Hindlimb muscle (tissue), 1 donor: Measurements from ENCODE around the gene RBM14. TPM values are rescaled to one million over a fixed set of nuclear protein-coding genes. Genes with fewer than 3 reads are reported as not detected.
"Not testable (repeated sequence)": the region's sequence is repeated elsewhere in the genome, so short reads cannot be mapped to it uniquely, and the experiment has no call there.

Experiments used
- DNase-seq: peaks from one replicate; pipeline ENCODE4 v3.0.0-alpha.2; 2013
- polyA plus RNA-seq: library from polyadenylated mRNA; unstranded; fragments of 120-200 nt; gene quantifications from one replicate; pipeline ENCODE4 v1.2.1, GENCODE V29; 2013; ENCODE audit not compliant: insufficient read length

Gene RBM14
- polyA plus RNA-seq, 1 donor, result 51.5 TPM

DNA sequence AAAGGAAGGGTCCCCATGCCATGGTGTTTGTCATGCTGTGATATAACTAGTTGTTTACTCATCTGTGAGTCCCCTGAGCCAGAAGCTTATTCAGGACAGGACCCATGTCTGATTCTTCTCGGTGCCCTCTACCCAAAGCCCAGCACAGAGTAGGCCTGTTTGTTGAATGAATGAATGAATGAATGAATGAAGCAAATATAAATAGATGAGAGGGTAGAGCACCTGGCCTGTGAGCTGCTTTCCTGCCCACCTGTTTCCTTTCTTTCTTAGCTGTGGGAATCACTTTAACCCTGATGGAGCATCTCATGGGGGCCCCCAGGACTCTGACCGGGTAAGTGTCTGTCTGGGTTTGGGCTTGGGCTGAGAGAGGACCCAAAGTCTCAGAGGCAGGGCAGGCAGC, 16.2 kb upstream of the RBM14 start:
- DNase-seq, result no peak

DNA sequence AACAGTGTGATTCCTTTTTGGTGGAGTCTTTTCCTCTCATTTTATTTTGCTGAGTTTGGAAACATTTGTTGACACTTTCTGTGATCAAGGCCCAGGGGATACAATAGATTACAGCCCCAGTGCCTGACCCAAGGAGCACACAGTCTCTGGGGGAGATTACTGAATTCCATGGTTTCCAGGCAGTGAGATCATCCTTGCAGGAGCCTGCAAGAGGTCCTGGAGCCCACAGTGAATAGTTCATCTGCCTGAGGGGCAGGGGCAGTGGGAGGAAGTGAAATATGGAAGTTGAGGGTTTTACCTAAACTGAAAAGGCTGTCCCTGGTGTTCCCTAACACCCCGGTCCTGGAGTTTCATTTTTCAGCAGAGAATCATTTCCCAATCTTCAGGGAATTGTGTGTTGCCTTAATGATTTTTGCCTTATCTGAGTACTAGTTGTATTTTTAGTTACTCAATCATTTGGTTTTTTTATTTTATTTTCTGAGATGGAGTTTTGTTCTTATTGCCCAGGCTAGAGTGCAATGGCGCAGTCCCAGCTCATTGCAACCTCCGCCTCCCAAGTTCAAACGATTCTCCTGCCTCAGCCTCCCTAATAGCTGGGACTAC, 15.7 kb upstream of the RBM14 start:
- no peak for DNase-seq

DNA sequence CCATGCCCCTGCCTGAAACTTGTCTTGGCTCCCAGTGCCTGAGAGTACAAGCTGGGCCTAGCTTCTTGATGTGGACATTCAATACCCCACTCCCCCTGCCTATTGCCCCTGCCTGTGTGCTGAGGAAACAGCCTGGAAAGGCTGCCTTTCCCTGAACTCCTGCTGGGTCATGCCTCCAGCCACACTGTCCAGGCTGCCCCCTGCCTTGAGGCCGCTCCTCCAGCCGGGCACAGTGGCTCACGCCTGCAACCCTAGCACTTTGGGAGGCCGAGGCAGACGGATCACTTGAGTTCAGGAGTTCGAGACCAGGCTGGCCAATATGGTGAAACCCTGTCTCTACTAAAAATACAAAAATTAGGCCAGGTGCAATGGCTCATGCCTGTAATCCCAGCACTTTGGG, 13.4 kb upstream of the RBM14 start:
- no peak for DNase-seq

DNA sequence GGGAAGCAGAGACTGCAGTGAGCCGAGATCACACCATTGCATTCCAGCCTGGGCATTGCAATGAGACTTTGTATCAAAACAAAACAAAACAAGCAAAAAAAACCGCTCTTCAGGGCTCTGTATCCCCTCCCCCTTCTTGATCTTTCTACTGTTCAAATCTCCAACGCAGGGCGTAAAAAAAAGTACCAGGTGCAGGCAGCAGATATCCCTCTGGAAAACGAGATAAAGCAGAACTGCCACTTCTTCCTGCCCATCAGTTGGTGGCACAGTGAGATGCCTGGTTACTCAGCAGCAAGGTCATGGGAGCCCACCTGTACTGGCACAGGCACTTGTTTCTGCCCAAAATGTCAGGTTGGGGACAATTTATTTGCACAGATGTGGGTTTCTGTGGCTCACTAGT, 12.3 kb upstream of the RBM14 start:
- DNase-seq, result no peak

DNA sequence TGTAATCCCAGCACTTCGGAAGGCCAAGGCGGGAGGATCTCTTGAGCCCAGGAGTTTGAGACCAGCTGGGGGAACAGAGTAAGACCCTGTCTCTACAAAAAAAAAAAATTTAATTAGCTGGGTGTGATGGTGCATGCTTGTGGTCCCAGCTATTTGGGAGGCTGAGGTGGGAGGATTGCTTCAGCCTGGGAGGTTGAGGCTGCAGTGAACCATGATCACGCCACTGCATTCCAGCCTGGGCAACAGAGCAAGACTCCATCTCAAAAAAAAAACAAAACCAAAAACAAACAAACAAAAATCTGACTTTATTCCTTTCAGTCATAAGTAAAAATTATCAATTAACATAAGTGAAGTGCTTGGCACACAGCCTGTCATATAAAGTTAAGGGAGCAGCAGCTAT, 9.8 kb upstream of the RBM14 start:
- not testable (repeated sequence) for DNase-seq

DNA sequence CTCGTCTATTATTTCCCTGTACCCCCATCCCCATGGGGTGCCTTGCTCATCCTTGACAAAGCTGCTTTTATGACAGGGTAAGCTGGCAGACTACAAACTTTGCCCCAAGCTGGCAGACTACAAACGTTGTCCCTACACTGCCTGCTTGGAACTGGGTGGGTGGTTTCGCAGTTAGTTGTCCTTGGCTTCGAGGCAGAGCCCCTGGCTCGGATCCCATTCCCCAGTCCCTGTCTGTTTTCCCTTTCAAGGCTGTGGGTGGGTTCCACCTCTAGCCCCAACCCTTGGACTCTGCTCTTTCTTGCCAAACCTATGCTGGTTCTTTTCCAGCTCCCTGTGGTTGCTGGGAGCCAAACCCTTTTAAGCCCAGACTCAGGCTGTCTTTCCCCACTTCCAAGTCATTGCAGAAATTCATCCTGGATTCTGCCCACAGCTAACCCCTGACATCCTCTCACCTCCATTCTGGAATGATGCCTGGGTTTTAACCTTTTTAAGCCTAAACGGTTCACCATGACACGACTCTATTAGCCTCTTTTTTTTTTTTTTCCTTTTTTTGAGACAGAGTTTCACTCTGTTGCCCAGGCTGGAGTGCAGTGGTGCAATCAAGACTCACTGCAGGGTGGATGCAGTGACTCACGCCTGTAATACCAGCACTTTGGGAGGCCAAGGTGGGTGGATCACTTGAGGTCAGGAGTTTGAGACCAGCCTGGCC, 9.2 kb upstream of the RBM14 start:
- peak; percentile 64 for DNase-seq

DNA sequence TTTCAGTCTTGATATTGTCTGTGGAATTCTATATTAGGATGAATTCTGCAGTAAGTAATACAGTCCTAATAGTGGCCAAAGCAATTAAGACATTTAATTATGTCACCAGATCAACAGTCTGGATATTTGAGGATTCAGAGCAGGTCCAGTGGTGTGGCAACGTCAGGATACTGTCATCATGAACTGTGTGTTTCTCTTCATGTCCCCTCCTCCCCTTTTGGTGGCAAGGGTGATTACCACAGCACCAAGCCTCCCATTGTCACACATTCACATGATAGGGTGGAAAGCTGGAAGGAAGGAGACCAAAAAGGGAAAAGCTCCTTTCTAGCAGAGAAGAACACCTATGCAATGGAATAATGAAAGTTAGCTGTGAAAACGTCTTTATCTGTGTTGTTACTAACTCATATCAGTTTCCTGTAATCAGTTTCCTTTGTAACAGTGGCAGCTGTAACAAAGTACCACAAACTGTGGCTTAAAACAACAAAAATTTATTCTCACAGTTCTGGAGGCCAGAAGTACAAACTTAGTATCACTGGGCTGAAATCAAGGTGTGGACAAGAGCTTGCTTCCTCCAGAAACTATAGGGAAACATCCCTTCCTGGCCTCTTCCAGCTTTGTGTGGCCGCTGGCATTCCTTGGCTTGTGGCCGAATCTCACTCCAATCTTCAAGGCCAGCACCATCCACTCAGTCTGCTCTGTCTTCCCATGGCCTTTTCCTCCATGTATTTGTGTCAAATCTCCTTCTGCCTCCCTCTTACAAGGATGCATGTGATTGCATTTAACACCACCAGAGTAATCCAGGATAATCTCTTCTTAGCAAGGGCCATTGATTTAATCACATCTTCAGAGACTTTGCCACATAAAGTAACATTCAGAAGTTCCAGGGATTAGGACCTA, 6.5 kb upstream of the RBM14 start:
- DNase-seq, result no peak

DNA sequence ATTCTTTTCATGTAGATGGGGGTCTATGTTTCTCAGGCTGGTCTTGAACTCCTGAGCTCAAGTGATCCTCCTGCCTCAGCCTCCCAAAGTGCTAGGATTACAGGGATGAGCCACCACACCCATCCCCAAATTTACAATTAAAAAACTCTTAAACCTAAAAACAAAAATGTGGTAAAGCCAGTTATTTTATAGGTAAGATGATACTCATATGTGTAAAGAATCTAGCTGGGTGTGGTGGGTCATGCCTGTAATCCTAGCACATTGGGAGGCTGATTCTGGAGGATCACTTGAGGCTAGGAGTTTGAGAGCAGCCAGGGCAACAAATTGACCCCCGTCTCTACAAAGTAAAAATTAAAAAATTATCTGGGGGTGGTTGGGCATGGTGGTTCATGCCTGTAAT, 4.0 kb upstream of the RBM14 start:
- no peak for DNase-seq

DNA sequence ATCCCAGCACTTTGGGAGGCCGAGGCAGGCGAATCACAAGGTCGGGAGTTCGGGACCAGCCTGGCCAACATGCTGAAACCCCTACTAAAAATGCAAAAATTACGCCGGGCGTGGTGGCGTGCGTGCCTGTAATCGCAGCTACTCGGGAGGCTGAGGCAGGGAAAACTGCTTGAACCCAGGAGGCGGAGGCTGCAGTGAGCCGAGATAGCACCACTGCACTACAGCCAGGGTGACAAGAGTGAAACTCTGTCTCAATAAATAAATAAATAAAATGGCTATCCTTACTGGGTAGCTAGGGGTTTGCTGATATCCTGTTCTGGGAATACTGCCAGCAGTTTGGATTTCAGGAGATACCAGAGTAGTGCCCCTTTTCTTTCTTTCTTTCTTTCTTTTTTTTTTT, 2.4 kb upstream of the RBM14 start:
- DNase-seq, result no peak

DNA sequence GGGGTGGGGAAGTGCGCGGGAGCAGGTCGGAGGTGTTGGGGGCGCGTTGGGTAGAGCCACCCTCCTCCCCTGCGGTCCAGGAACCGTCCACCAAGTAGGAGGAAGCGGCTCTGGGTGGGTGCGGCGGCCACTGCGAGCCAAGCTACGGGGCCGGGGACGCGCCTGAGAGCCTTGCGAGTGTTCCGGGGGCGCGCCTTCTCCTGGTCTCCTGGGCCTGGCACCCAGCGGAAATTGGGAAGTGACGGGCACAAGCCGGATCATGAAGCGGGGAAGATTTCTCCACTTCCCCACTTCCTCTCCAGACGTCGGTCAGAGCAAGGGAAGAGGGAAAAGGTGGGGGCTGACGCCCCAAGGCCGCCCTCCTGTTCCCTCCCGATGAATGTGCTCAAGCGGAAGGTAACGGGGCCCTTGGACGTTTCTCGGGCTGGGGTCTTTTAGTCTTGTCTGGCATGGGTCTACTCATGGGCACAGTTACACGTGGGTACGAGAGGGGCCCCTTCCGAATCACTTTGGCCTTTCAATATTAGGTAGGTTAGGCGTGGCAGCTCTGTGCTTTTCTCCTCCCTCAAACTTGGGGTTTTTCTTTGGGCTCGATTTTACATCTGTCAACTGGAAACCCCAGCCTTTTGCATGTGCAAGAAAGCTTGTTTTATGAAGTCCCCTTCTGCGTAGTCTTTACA, 865 bp downstream of the RBM14 start:
- no peak for DNase-seq

DNA sequence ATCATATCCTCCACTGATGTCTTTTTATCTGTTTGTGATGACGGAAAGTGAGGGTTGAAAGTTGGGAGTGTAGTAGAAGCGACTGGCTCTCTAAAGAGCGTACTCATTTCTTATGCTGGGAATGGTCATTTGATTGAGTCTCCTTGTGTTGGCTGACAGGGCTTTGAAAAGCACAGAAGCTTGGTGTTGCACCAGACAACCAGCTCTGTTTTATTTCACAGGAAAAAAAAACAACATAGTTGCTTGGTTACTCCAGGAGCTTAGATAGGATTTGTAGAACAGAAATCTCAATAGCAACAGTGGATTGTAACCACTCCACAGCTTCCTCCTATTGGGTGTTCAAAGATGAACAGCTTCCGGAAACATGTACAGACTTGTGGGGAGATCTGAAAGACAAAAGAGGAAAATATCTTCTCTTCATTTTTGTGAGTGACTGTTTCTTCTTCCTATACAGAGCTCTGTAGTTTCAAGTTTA, 2.7 kb downstream of the RBM14 start:
- no peak for DNase-seq

DNA sequence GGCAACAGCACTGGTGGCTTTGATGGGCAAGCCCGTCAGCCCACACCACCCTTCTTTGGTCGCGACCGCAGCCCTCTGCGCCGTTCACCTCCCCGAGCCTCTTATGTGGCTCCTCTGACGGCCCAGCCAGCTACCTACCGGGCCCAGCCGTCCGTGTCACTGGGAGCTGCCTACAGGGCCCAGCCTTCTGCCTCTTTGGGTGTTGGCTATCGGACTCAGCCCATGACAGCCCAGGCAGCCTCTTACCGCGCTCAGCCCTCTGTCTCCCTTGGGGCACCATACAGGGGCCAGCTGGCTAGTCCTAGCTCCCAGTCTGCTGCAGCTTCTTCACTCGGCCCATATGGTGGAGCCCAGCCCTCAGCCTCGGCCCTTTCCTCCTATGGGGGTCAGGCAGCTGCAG, 8.0 kb downstream of the RBM14 start:
- no peak for DNase-seq

DNA sequence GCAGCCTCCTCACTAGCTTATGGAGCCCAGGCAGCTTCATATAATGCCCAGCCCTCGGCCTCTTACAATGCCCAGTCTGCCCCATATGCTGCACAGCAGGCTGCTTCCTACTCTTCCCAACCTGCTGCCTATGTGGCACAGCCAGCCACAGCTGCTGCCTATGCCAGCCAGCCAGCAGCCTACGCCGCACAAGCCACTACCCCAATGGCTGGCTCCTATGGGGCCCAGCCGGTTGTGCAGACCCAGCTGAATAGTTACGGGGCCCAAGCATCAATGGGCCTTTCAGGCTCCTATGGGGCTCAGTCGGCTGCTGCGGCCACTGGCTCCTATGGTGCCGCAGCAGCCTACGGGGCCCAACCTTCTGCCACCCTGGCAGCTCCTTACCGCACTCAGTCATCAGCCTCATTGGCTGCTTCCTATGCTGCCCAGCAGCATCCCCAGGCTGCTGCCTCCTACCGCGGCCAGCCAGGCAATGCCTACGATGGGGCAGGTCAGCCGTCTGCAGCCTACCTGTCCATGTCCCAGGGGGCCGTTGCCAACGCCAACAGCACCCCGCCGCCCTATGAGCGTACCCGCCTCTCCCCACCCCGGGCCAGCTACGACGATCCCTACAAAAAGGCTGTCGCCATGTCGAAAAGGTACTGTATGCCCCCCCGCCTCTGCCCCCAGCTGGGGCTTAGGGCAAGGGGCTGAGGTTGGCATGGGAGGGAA, 8.8 kb downstream of the RBM14 start:
- no peak for DNase-seq

DNA sequence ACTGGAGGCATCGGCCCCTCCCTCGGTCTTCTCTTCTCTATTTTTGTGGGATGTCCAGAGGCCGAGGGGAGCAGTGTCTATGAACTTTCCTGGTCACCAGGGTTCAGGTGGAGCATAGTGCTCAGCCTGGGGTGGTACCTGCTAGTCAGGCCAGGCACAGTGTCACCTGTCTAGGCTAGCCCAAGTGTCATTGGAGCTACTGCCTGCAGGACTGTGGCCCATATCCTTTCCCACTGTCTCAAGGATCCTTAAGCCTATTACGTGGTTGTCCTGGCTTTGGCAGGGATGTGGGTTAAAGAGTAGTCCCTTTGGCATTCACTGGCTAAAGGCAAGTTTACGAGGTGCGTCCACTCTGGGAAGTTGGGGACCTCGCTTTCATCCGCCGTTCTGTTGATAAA, 9.3 kb downstream of the RBM14 start:
- no peak for DNase-seq

DNA sequence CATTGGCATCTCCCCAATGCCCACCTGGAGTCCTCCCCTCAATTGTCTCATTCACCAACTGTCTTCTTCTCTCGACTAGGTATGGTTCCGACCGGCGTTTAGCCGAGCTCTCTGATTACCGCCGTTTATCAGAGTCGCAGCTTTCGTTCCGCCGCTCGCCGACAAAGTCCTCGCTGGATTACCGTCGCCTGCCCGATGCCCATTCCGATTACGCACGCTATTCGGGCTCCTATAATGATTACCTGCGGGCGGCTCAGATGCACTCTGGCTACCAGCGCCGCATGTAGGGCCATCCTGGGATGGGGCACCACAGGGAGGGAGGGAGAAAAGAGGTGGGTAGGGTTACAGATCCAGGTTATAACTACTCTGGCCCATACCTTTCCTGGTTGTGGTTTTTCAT, 10.0 kb downstream of the RBM14 start:
- DNase-seq, result no peak

DNA sequence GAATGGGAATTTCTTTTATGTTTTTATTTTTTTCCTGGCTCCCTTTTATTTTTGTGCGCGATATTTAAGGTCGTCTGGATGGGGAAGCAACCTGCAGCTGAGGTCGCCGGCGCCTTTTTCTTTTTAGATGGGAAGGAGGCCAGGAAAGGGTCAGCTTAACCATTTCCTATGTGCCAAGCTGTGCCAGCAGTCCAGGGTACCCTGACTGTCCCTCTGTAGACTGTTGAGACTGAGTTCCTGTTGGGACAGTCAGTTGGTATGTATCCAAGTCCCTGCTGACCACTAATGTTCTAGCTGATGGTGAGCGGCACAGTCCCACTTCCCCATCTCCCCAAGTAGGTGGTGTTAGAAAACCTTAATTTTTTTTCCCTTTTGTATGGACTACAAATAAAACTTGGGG, 10.5 kb downstream of the RBM14 start:
- DNase-seq, result no peak

DNA sequence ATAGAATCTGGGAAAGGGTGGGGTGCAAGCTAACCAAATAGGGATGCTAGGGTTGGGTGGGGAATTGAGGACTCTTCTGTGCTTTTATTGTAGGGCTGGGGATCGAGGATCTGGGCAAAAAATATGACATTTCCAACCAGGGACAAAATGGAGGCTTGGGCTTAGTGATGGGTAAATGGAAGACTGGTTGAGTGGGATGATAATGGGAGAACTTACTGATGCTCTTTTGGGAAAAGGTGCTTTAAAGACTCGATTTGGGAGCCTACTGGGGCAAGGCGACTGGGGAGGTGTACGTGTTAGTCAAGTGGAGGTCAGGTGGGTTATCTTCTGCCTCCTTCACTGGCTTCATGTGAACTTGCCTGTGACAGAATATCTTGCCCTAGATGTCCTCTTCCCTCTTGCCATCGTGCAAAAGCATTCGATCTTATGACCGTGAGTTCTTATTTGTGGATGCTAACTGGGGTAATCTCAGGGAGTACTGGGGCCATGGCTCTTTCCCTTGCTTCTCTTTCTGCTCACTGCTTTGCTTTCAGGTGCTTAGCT, 11.7 kb downstream of the RBM14 start:
- DNase-seq, result no peak

DNA sequence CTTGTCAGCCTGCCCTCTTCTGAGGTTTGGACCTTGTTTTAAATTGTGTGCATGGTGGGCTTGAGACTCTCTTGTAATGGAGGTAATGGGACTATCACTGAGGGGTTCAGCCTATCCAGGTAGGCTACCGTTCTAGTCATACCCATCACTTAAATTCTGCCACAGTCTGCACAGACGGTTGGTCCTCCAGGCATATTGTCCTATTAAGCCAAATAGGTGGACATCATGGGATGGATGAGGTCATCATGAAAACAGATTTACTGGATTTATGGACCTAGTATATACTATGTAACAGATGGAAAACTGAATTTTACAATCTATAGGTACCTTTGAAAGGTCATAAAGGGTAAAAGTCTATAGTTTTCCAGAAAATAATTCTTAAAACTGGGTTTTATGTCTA, 12.9 kb downstream of the RBM14 start:
- no peak for DNase-seq

DNA sequence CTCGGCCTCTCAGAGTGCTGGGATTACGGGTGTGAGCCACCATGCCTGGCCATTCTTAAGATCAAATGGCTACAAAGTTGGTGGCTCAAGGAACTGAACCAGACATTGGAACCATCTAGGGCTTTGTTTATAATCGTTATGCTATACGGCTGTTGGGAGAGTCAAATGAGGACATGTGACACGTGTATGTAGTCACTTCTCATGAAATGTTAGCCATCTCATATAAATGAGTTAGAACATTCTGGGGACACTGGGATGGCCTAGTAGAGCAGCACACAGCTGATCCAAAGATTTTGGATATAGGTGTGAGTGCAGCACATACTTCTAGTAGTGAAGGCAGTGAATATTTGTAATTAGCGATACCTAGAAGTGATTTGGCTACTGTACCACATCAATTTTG, 15.5 kb downstream of the RBM14 start:
- no peak for DNase-seq

DNA sequence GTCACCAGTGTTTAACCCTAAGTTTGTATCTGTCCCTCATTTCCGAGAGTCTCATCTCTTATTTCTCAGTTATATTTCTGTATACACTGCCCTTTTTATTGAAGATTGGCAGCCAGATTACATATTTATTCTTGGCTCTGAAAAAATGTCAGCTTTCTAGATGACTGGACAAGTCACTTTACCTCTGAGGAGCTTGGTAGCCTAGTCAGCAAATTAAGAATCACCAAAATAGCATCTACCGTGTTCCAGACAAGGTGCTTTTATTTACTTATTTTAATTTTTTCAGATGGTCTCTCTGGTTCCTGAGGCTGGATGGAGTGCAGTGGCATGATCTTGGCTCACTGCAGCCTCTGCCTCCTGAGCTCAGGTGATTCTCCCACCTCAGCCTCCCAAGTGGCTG, 16.5 kb downstream of the RBM14 start:
- DNase-seq, result no peak

DNA sequence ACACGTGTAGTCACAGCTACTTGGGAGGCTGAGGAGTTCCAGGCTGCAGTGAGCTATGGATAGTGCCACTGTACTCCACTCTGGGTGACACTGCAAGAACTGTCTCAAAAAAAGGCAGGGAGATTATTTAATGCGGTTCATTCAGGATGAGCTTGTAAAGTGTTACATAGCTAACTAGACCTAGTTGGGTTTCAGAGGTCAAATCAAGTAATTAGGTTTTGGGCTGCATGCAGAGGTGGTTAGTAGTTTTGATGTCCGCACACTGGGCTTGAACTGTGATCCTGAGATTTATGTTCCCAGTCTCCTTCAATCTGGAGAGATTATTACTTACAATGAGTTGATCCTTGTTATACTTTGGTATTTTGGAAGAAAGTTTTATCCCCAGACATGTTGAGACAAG, 20.0 kb downstream of the RBM14 start:
- no peak for DNase-seq

DNA sequence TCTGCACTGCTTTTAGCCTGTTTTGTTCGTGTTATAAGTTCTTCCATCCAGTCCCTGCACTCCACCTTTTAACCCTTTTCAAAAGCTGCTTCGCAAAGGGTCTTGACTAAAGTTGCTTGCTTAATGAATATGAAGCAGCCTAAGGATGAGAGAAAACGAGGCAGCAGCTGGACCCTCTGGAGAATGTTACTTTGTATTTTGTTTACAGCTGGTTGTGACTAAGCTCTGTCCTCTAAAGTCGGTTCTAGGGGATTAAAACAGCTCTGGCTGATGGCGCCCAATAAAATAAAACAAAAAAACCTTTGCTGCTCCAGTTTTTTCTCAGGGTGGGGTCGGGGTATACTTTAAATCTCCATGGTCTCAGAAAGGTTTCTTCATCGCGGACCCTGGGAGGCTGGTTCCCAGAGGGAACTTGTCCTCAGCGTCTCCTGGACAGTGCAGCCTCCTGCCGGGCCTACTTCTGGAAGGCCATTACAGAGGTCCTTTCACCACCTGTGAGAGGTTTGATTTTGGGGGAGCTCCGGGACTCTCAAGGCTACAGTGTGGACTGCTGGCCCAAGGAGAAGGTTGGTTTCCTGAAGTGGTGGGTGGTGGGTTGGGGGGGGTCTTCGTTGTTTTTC, 21.2 kb downstream of the RBM14 start:
- no peak for DNase-seq
